ENCODE data around the gene CDX1.

The CDX1 gene

DNA sequence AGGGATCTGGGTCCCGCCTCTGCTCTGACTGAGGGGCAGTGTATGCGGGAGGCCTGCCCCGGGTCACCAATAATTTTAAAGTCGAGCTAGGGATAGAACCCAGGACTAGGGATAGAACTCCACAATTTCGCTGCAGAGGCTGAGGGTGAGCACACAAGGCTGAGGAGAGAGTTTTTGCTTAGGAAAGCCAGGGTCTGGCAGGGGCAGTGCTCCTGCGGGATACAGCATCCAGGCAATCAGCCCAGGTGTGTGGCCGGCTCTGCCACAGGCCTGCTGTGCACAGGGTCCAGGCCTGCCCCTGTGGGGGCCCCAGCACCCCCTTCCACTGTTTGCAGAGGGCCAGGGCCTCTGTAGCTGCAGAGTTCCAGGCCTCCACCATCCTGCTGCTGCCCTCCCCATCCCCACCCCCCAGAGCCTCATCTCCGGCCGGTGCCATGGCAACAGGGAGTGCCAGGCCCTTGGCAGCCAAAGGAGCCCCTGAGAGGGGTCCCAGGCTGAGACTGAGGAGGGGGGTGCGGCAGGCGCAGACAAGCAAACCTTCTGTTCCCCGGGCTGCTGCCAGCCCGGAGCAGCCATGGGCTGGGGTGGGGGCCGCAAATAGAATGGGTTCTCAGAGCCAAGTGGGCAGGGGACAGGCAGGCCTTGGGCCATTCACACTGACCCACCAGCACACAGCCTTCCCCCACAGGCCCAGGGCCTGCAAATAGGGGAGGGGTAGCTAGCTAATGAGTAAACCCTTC is 19.5 kb upstream of the CDX1 start:
- no peak overlapping the region for H3K27ac ChIP-seq (ENCODE audit: insufficient read depth in 1 of 2, low read depth in 1 of 2, low read length in 2 of 2, poor library complexity in 1 of 2, severe bottlenecking in 2 of 2)

DNA sequence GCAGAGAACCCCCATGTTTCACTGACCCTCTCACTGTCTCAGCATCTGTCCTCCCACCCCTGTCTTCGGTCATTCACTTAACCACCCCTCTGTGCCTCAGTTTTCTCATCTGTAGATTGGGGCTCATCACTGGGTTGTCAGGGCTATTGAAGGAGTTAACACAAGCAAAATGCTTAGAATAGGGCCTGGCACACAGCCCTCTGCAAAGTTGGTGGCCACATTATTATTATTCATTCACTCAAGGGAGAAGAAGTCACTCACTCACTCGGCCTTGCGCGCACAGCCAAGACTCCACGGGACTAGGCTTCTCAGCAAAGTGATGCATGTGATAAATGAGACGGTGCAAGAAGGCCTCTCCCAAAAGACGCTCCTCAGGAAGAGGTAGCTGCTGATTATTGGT is 18.9 kb upstream of the CDX1 start:
- CTCF ChIA-PET = interaction anchor here (1.5 to 3.4 kb wide), 2 partner anchors 11 to 27 kb away, joined by 3 to 9 read pairs; no protein-coding TSS in a partner anchor
- Histone ChIP-seq H3K27me3 (replicated peaks in 2 of 5; ENCODE audit: control insufficient read depth in 4 of 5, insufficient read depth in 5 of 5, low read length in 4 of 5) (no peaks in the 10 kb centered on the region), H3K9me3 (ENCODE audit: control extremely low read depth in 1 of 5, control insufficient read depth in 4 of 5, insufficient read depth in 2 of 5, low read depth in 1 of 5, low read length in 4 of 5) (no peaks in the 10 kb centered on the region), H3K36me3 (ENCODE audit: control insufficient read depth in 4 of 4, insufficient read depth in 4 of 4, low read length in 3 of 4) (no peaks in the 10 kb centered on the region), H3K27ac (ENCODE audit: insufficient read depth in 1 of 2, low read depth in 1 of 2, low read length in 2 of 2, poor library complexity in 1 of 2, severe bottlenecking in 2 of 2) (no peak overlapping the region), H3K4me3 (ENCODE audit: control insufficient read depth in 1 of 7, extremely low read depth in 1 of 7, insufficient read depth in 4 of 7, low read depth in 2 of 7, low read length in 6 of 7) (no peak overlapping the region), H3K4me1 (ENCODE audit: control extremely low read depth in 1 of 4, control insufficient read depth in 4 of 4, insufficient read depth in 4 of 4, low read length in 3 of 4) (peaks cover 0 to 40% (median 12%) of the 10 kb centered on the region in 4 experiments)
- POLR2A ChIA-PET = no interaction called here
- 91% methylated on average over 7 of the region's 7 CpGs for WGBS (ENCODE audit: insufficient coverage)
- DNase-seq = no peak

More for the DNA sequence above, 19.5 kb upstream of the CDX1 start:
- DNase-seq = no peak
- ChIA-PET CTCF (interaction anchor here (1.4 to 3.4 kb wide), 2 partner anchors 11 to 16 kb away, joined by 5 to 9 read pairs; no protein-coding TSS in a partner anchor), POLR2A (no interaction called here)
- no peaks in the 10 kb centered on the region for H3K36me3 ChIP-seq (ENCODE audit: control insufficient read depth in 4 of 4, insufficient read depth in 4 of 4, low read length in 3 of 4)
- no peak overlapping the region for H3K4me3 ChIP-seq (ENCODE audit: control insufficient read depth in 1 of 7, extremely low read depth in 1 of 7, insufficient read depth in 4 of 7, low read depth in 2 of 7, low read length in 6 of 7)
- no peaks in the 10 kb centered on the region for H3K27me3 ChIP-seq (replicated peaks in 2 of 5; ENCODE audit: control insufficient read depth in 4 of 5, insufficient read depth in 5 of 5, low read length in 4 of 5)
- H3K4me1 ChIP-seq (ENCODE audit: control extremely low read depth in 1 of 4, control insufficient read depth in 4 of 4, insufficient read depth in 4 of 4, low read length in 3 of 4) = peaks cover 0 to 40% (median 12%) of the 10 kb centered on the region in 4 experiments
- 91% methylated on average over 12 of the region's 14 CpGs for WGBS (ENCODE audit: insufficient coverage)
- no peaks in the 10 kb centered on the region for H3K9me3 ChIP-seq (ENCODE audit: control extremely low read depth in 1 of 5, control insufficient read depth in 4 of 5, insufficient read depth in 2 of 5, low read depth in 1 of 5, low read length in 4 of 5)

DNA sequence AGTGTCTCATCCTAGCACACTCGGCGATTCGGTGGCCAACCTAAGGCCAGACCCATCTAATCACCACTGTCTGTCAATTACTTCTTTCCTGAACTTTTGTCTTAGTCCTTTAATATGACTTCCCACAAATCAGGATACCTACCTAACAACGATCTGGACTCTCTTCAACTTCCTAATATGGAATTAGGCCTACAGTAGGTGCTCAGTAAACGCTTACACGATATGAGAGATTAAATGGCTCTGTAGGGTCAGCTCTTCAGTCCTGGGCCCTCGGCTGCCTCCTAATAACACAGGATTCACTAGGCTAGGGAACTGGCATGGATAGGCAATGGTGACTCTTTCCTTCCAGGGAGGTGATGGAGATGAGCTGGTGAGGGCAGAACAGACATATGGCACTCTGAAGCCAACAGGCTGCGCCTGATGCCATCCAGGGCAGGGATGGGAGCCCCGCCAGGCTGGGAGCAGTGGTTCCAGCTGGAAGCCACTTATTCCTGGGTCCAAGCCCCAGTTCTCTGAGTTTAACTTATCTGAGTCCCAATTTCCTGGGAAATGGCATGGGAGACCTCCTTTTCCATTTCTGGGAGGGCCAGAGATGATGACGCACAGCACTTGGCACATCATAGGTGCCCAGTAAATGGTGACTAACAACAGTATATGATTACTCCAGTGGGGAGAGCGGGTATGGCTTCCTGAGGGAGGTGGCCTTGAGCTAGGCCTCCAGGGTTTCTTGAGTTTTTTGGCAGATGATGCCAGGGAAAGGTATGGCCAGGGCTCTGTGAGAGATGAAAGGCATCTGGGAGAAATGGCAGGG is 18.3 kb upstream of the CDX1 start:
- Histone ChIP-seq H3K27me3 (replicated peaks in 2 of 5; ENCODE audit: control insufficient read depth in 4 of 5, insufficient read depth in 5 of 5, low read length in 4 of 5) (no peaks in the 10 kb centered on the region), H3K27ac (ENCODE audit: insufficient read depth in 1 of 2, low read depth in 1 of 2, low read length in 2 of 2, poor library complexity in 1 of 2, severe bottlenecking in 2 of 2) (no peak overlapping the region), H3K36me3 (ENCODE audit: control insufficient read depth in 4 of 4, insufficient read depth in 4 of 4, low read length in 3 of 4) (no peaks in the 10 kb centered on the region), H3K9me3 (ENCODE audit: control extremely low read depth in 1 of 5, control insufficient read depth in 4 of 5, insufficient read depth in 2 of 5, low read depth in 1 of 5, low read length in 4 of 5) (no peaks in the 10 kb centered on the region), H3K4me1 (ENCODE audit: control extremely low read depth in 1 of 4, control insufficient read depth in 4 of 4, insufficient read depth in 4 of 4, low read length in 3 of 4) (peaks cover 0 to 34% (median 12%) of the 10 kb centered on the region in 4 experiments), H3K4me3 (ENCODE audit: control insufficient read depth in 1 of 7, extremely low read depth in 1 of 7, insufficient read depth in 4 of 7, low read depth in 2 of 7, low read length in 6 of 7) (no peak overlapping the region)
- ChIA-PET POLR2A (interaction anchor here (1.5 kb wide), 1 partner anchor 70 kb away, joined by 3 read pairs; no protein-coding TSS in a partner anchor), CTCF (interaction anchor here (0.8 to 3.4 kb wide), 6 partner anchors 10 to 70 kb away, joined by 3 to 10 read pairs (median 4); no protein-coding TSS in a partner anchor)
- 91% methylated on average over 8 of the region's 11 CpGs for WGBS (ENCODE audit: insufficient coverage)
- DNase-seq = no peak

DNA sequence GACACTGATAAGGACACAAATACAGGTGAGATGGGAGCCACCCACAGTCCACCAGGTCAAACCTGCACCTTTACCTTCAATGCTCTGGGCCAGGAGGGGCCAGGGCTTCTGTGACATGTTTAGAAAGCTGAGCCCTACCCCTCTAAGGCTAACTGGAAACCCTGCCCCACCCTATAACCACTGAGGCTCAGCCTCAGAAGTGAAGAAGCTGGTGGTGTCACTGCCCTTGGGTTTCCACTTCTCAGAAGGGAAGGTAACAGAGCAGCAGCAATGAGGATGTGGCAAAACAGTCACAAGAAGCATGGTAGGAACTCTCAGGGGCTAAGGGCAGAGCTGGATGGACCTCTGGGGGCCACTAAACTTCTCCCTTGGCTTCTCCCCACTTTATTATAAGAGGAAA is 17.0 kb upstream of the CDX1 start:
- DNase-seq = no peak
- Histone ChIP-seq H3K36me3 (ENCODE audit: control insufficient read depth in 4 of 4, insufficient read depth in 4 of 4, low read length in 3 of 4) (no peaks in the 10 kb centered on the region), H3K27ac (ENCODE audit: insufficient read depth in 1 of 2, low read depth in 1 of 2, low read length in 2 of 2, poor library complexity in 1 of 2, severe bottlenecking in 2 of 2) (no peak overlapping the region), H3K4me3 (ENCODE audit: control insufficient read depth in 1 of 7, extremely low read depth in 1 of 7, insufficient read depth in 4 of 7, low read depth in 2 of 7, low read length in 6 of 7) (no peak overlapping the region), H3K4me1 (ENCODE audit: control extremely low read depth in 1 of 4, control insufficient read depth in 4 of 4, insufficient read depth in 4 of 4, low read length in 3 of 4) (peaks cover 0 to 27% (median 6%) of the 10 kb centered on the region in 4 experiments), H3K27me3 (replicated peaks in 2 of 5; ENCODE audit: control insufficient read depth in 4 of 5, insufficient read depth in 5 of 5, low read length in 4 of 5) (no peaks in the 10 kb centered on the region), H3K9me3 (ENCODE audit: control extremely low read depth in 1 of 5, control insufficient read depth in 4 of 5, insufficient read depth in 2 of 5, low read depth in 1 of 5, low read length in 4 of 5) (no peaks in the 10 kb centered on the region)
- CTCF ChIA-PET = interaction anchor here (0.8 to 2.1 kb wide), 5 partner anchors 9 to 49 kb away, joined by 3 to 10 read pairs (median 4); no protein-coding TSS in a partner anchor
- POLR2A ChIA-PET = interaction anchor here (1.5 kb wide), 1 partner anchor 69 kb away, joined by 3 read pairs; no protein-coding TSS in a partner anchor

DNA sequence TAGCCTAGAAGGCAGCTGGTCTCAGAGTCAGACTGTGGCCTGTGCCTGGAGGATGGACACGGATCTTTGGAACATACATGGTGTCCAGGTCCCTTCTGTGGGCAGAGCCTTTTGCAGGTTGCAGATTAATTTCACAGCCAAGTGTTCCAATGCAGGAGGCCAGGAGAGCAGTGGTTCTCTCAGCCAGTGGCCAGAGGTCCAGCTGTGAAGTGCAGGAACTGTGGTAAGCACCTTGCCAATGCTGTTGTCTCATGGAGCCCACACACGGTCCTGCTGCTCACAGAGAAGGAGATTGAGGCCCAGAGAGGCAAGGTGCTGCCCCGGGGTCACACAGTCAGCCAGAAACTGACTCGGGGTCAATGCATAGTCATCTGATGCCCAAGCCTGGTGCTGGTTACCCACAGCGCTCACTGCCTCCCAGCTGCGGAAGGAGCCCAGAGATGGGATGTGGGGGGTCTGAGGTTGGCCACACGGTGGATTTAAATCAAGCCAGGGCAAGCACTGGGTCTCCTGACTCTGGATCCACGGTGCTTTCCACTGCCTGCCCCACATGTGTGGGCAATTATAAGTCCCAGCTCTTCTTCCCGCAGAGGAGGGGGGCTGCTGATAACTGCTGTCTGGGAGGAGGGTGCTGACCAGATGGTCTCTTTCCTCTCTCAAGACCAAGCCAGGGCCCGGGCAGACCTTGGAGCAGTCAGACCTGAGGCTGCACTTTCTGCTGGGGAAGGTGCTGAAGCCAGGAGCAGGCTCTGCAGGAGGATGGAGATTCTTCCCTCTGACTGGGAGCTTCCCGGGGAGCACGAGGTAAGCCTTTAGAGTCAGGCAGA is 13.7 kb upstream of the CDX1 start:
- Histone ChIP-seq H3K27me3 (replicated peaks in 2 of 5; ENCODE audit: control insufficient read depth in 4 of 5, insufficient read depth in 5 of 5, low read length in 4 of 5) (no peaks in the 10 kb centered on the region), H3K36me3 (ENCODE audit: control insufficient read depth in 4 of 4, insufficient read depth in 4 of 4, low read length in 3 of 4) (no peaks in the 10 kb centered on the region), H3K27ac (ENCODE audit: insufficient read depth in 1 of 2, low read depth in 1 of 2, low read length in 2 of 2, poor library complexity in 1 of 2, severe bottlenecking in 2 of 2) (no peak overlapping the region), H3K4me1 (ENCODE audit: control extremely low read depth in 1 of 4, control insufficient read depth in 4 of 4, insufficient read depth in 4 of 4, low read length in 3 of 4) (peaks cover 0 to 28% (median 10%) of the 10 kb centered on the region in 4 experiments), H3K9me3 (ENCODE audit: control extremely low read depth in 1 of 5, control insufficient read depth in 4 of 5, insufficient read depth in 2 of 5, low read depth in 1 of 5, low read length in 4 of 5) (no peaks in the 10 kb centered on the region), H3K4me3 (ENCODE audit: control insufficient read depth in 1 of 7, extremely low read depth in 1 of 7, insufficient read depth in 4 of 7, low read depth in 2 of 7, low read length in 6 of 7) (no peak overlapping the region)
- WGBS (ENCODE audit: insufficient coverage) = 96% methylated on average over 12 of the region's 12 CpGs
- POLR2A ChIA-PET = no interaction called here
- CTCF ChIA-PET = interaction anchor here (1.2 to 2.7 kb wide), 6 partner anchors 13 to 197 kb away, joined by 3 to 10 read pairs (median 5); no protein-coding TSS in a partner anchor
- no peak for DNase-seq

DNA sequence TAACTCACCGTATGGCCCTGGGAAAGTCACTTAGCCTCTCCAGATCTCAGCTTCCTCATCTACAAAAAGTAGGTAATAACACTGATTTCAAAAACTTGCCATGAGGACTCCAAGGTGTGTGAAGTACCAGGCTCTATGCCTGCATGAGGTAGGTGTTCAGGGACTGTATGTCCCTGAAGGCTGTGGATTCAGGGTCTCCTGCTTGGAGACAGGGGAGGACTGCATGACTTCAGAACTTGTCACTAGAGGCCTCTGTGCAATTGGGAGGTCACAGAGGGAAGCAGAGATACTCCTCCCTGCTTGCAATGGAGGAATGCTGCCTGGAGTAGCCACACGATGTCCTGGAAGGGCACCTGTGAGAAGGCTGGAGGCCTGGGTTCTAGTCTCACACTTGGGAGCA is 13.1 kb upstream of the CDX1 start:
- no peak for DNase-seq
- no peaks in the 10 kb centered on the region for H3K9me3 ChIP-seq (ENCODE audit: control extremely low read depth in 1 of 5, control insufficient read depth in 4 of 5, insufficient read depth in 2 of 5, low read depth in 1 of 5, low read length in 4 of 5)
- no peaks in the 10 kb centered on the region for H3K27me3 ChIP-seq (replicated peaks in 2 of 5; ENCODE audit: control insufficient read depth in 4 of 5, insufficient read depth in 5 of 5, low read length in 4 of 5)
- POLR2A ChIA-PET = interaction anchor here (0.5 kb wide), 1 partner anchor 444 kb away, joined by 3 read pairs; no protein-coding TSS in a partner anchor
- no peaks in the 10 kb centered on the region for H3K36me3 ChIP-seq (ENCODE audit: control insufficient read depth in 4 of 4, insufficient read depth in 4 of 4, low read length in 3 of 4)
- 92% methylated on average over 2 of the region's 2 CpGs for WGBS (ENCODE audit: insufficient coverage)
- peaks cover 0 to 28% (median 10%) of the 10 kb centered on the region in 4 experiments for H3K4me1 ChIP-seq (ENCODE audit: control extremely low read depth in 1 of 4, control insufficient read depth in 4 of 4, insufficient read depth in 4 of 4, low read length in 3 of 4)
- no peak overlapping the region for H3K27ac ChIP-seq (ENCODE audit: insufficient read depth in 1 of 2, low read depth in 1 of 2, low read length in 2 of 2, poor library complexity in 1 of 2, severe bottlenecking in 2 of 2)
- H3K4me3 ChIP-seq (ENCODE audit: control insufficient read depth in 1 of 7, extremely low read depth in 1 of 7, insufficient read depth in 4 of 7, low read depth in 2 of 7, low read length in 6 of 7) = no peak overlapping the region
- CTCF ChIA-PET = interaction anchor here (1.0 to 2.7 kb wide), 8 partner anchors 12 to 197 kb away, joined by 3 to 10 read pairs (median 4); no protein-coding TSS in a partner anchor

Data from common myeloid progenitor, CD34-positive (primary cell).